Stimulated activated CD8-positive, alpha-beta memory T cell treated with anti-CD3 and anti-CD28 coated beads, Interleukin-15, amount 100 ng/mL, for 4 hours (primary cell): ENCODE results near the gene SMIM21.
A peak's percentile ranks its signal among the peaks of the same experiment; 100 is the strongest.

Experiments
- DNase-seq, 2 donors: peaks; one replicate each; pipeline ENCODE4 v3.0.0-alpha.2; 2020; ENCODE audit warnings: low read depth in 2 of 2

SMIM21 gene

GRCh38 chr18:75422341-75422910, 5.1 kb downstream of the SMIM21 start:
- DNase-seq: no peak

- no peak for DNase-seq
Measured at GRCh38 chr18:75421656-75422055, 5.8 kb downstream of the SMIM21 start.

GRCh38 chr18:75418293-75419005, 9.1 kb downstream of the SMIM21 start:
- DNase-seq: no peak

GRCh38 chr18:75410611-75411010, 16.9 kb downstream of the SMIM21 start:
- DNase-seq: no peak

GRCh38 chr18:75409806-75410205, 17.7 kb downstream of the SMIM21 start:
- no peak for DNase-seq

GRCh38 chr18:75408554-75409506, 18.7 kb downstream of the SMIM21 start:
- DNase-seq: peak in 1 of 2 donors; percentile 3

- DNase-seq: no peak
Measured at GRCh38 chr18:75407468-75408437, 19.8 kb downstream of the SMIM21 start.

- DNase-seq: no peak
Measured at GRCh38 chr18:75406491-75407445, 20.7 kb downstream of the SMIM21 start.

- DNase-seq: no peak
Measured at GRCh38 chr18:75405351-75405750, 22.2 kb downstream of the SMIM21 start.

GRCh38 chr18:75400366-75400765, 27.1 kb downstream of the SMIM21 start:
- no peak for DNase-seq

GRCh38 chr18:75395137-75395536, 32.4 kb downstream of the SMIM21 start:
- DNase-seq: no peak

GRCh38 chr18:75393721-75394120, 33.8 kb downstream of the SMIM21 start:
- no peak for DNase-seq

GRCh38 chr18:75392226-75392578, 35.3 kb downstream of the SMIM21 start:
- no peak for DNase-seq

GRCh38 chr18:75391279-75392225, 36.0 kb downstream of the SMIM21 start:
- no peak for DNase-seq

- no peak for DNase-seq
Measured at GRCh38 chr18:75390854-75391253, 36.6 kb downstream of the SMIM21 start.

GRCh38 chr18:75384144-75384543, 43.4 kb downstream of the SMIM21 start:
- no peak for DNase-seq

- DNase-seq: no peak
Measured at GRCh38 chr18:75378376-75379315, 48.9 kb downstream of the SMIM21 start.

- DNase-seq: no peak
Measured at GRCh38 chr18:75377926-75378325, 49.6 kb downstream of the SMIM21 start.
